LoVo (cell line): ENCODE results near the gene MYO7B.

Experiments
- DNase-seq: peaks from one replicate; pipeline ENCODE4 v3.0.0-alpha.2; 2016; ENCODE audit warnings: low spot score

The MYO7B gene

GRCh38 chr2:127681976-127682857 lies 146.7 kb downstream of the MYO7B start:
- no peak for DNase-seq

GRCh38 chr2:127683056-127683455 lies 147.6 kb downstream of the MYO7B start:
- DNase-seq = no peak

- no peak for DNase-seq
Observed at GRCh38 chr2:127683757-127684156, 148.3 kb downstream of the MYO7B start.

- no peak for DNase-seq
Observed at GRCh38 chr2:127685410-127686080, 150.1 kb downstream of the MYO7B start.
